ENCODE measurements around the gene TMEM44. TPM values are rescaled to one million over a fixed set of nuclear protein-coding genes. Genes with fewer than 3 reads are reported as not detected.

TMEM44 gene
- total and polyA plus RNA-seq, 9 of the 15 experiments (the other 6 are each of a cell fraction or from before 2014, with no cell fraction given), result 0.53 to 18.1 (median 11.3) TPM

GRCh38 chr3:194647747-194648146 lies 14.5 kb upstream of the TMEM44 start (continued):
- no peak for TF ChIP-seq HMG20B (CRISPR knock-in tag; IDR thresholded peaks at IDR 0.05)
- no peak for TF ChIP-seq JUNB (CRISPR knock-in tag; conservative IDR thresholded peaks at IDR 0.05)
- no peak for TF ChIP-seq TRIM24 (IDR thresholded peaks at IDR 0.05)
- TF ChIP-seq DMBX1 (CRISPR knock-in tag; IDR thresholded peaks at IDR 0.05; ENCODE audit: borderline replicate concordance), result no peak
- TF ChIP-seq HNRNPH1 (optimal IDR thresholded peaks at IDR 0.05; ENCODE audit: low read depth, low read length), result no peak
- no peak for TF ChIP-seq SLC30A9 (CRISPR knock-in tag; IDR thresholded peaks at IDR 0.05)
- no peak for TF ChIP-seq NR4A1 (CRISPR knock-in tag; IDR thresholded peaks at IDR 0.05)
- no peak for TF ChIP-seq NR4A1 (tag; IDR thresholded peaks at IDR 0.05)
- no peak for TF ChIP-seq CBFA2T3 (IDR thresholded peaks at IDR 0.05)

DNA sequence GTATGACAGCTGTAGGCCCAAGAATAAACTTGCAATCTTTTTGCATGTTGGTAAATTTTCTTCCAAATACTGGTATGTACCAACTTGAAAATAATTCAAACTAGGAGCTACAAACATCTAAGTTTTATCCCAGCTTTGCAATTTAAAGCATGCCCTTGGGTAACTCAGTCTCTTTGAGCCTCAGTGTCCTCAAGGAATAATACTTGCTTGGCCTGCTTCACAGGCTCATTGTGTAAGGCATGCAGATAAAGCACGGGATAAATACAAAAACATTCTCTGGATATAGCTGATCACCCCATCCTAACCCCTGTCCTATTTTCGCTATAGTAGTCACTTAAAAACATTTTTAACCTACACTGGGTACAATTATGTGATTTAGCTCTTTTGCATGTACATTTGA lies 9.6 kb upstream of the TMEM44 start:
- 84% methylated on average over 2 of the region's 2 CpGs for WGBS (ENCODE audit: insufficient coverage, low coverage, missing lambda C conversion rate)
- POLR2A ChIA-PET, result interaction anchor here (1.4 kb wide), 1 partner anchor 9 kb away, joined by 6 read pairs; the partner anchor contains the start of gene TMEM44

More for the DNA sequence above, 9.6 kb upstream of the TMEM44 start:
- in situ Hi-C loops (cut with MboI) (no loop called here), intact Hi-C loops (cut with micrococcal nuclease) (no loop called here)
- Histone ChIP-seq H3K79me2 (ENCODE audit: control insufficient read depth, insufficient read depth, low read length) (no peaks in the 10 kb centered on the region), H3K4me3 (no peak overlapping the region), H3K9ac (ENCODE audit: insufficient read depth in 1 of 2, low read depth in 2 of 2, low read length in 2 of 2) (no peak overlapping the region), H3K9me1 (ENCODE audit: control insufficient read depth, insufficient read depth, low read length) (no peaks in the 10 kb centered on the region), H3K4me2 (ENCODE audit: insufficient read depth, low read length) (no peak overlapping the region), H3K27me3 (ENCODE audit: control insufficient read depth in 2 of 2, insufficient read depth in 2 of 2, low read length in 2 of 2) (no peaks in the 10 kb centered on the region), H3K9me3 (replicated peaks; ENCODE audit: control insufficient read depth, insufficient read depth, low read depth, low read length) (no peaks in the 10 kb centered on the region), H3K27ac (ENCODE audit: extremely low read depth, low read depth, low read length) (no peak overlapping the region), H3K4me1 (replicated peaks in 1 of 2; ENCODE audit: control insufficient read depth in 2 of 2, insufficient read depth in 2 of 2, low read length in 2 of 2) (no peaks in the 10 kb centered on the region), H3K36me3 (ENCODE audit: control insufficient read depth, insufficient read depth, low read length) (peaks cover 74% of the 10 kb centered on the region), H2AFZ (ENCODE audit: low read depth, low read length) (no peak overlapping the region), H4K20me1 (replicated peaks; ENCODE audit: control insufficient read depth, insufficient read depth, low read length) (no peaks in the 10 kb centered on the region)
- no TSS peak for BruUV-seq (replicated peaks)
- CTCF ChIA-PET (ENCODE audit: low intra/inter-chr PET ratio), result no interaction called here
- no peak for FAIRE-seq
- DNase-seq (ENCODE audit: extremely low read depth in 1 of 4, low spot score in 3 of 4), result no peak
- TF ChIP-seq, protein P1, sequence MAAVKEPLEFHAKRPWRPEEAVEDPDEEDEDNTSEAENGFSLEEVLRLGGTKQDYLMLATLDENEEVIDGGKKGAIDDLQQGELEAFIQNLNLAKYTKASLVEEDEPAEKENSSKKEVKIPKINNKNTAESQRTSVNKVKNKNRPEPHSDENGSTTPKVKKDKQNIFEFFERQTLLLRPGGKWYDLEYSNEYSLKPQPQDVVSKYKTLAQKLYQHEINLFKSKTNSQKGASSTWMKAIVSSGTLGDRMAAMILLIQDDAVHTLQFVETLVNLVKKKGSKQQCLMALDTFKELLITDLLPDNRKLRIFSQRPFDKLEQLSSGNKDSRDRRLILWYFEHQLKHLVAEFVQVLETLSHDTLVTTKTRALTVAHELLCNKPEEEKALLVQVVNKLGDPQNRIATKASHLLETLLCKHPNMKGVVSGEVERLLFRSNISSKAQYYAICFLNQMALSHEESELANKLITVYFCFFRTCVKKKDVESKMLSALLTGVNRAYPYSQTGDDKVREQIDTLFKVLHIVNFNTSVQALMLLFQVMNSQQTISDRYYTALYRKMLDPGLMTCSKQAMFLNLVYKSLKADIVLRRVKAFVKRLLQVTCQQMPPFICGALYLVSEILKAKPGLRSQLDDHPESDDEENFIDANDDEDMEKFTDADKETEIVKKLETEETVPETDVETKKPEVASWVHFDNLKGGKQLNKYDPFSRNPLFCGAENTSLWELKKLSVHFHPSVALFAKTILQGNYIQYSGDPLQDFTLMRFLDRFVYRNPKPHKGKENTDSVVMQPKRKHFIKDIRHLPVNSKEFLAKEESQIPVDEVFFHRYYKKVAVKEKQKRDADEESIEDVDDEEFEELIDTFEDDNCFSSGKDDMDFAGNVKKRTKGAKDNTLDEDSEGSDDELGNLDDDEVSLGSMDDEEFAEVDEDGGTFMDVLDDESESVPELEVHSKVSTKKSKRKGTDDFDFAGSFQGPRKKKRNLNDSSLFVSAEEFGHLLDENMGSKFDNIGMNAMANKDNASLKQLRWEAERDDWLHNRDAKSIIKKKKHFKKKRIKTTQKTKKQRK (IDR thresholded peaks at IDR 0.05; ENCODE audit: borderline replicate concordance, low read depth, low read length), result no peak
- no peak for ATAC-seq
